Measurements from ENCODE around the gene RANGRF.

The RANGRF gene

DNA sequence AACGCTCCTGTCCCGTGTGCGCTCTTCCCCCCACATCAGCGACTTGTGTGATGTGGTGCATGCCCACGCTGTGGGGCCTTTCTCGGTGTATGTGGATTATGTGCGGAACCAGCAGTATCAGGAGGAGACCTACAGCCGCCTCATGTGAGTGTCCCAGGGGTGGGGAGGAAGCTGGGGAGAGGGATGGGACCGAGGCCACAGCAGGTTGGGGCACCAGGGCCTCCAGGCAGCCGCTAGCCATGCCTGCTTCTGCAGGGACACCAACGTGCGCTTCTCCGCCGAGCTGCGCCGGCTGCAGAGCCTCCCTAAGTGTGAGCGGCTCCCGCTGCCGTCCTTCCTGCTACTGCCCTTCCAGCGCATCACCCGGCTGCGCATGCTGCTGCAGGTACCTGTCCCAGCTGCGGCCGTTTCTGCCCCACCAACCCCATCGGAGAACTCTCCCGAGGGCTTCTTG, 27.3 kb downstream of the RANGRF start:
- TF ChIP-seq, protein P1, sequence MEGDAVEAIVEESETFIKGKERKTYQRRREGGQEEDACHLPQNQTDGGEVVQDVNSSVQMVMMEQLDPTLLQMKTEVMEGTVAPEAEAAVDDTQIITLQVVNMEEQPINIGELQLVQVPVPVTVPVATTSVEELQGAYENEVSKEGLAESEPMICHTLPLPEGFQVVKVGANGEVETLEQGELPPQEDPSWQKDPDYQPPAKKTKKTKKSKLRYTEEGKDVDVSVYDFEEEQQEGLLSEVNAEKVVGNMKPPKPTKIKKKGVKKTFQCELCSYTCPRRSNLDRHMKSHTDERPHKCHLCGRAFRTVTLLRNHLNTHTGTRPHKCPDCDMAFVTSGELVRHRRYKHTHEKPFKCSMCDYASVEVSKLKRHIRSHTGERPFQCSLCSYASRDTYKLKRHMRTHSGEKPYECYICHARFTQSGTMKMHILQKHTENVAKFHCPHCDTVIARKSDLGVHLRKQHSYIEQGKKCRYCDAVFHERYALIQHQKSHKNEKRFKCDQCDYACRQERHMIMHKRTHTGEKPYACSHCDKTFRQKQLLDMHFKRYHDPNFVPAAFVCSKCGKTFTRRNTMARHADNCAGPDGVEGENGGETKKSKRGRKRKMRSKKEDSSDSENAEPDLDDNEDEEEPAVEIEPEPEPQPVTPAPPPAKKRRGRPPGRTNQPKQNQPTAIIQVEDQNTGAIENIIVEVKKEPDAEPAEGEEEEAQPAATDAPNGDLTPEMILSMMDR (conservative IDR thresholded peaks at IDR 0.05), result no peak
- no peak for TF ChIP-seq ZFX (IDR thresholded peaks at IDR 0.05)
- H3K27ac ChIP-seq, result no peak overlapping the region

DNA sequence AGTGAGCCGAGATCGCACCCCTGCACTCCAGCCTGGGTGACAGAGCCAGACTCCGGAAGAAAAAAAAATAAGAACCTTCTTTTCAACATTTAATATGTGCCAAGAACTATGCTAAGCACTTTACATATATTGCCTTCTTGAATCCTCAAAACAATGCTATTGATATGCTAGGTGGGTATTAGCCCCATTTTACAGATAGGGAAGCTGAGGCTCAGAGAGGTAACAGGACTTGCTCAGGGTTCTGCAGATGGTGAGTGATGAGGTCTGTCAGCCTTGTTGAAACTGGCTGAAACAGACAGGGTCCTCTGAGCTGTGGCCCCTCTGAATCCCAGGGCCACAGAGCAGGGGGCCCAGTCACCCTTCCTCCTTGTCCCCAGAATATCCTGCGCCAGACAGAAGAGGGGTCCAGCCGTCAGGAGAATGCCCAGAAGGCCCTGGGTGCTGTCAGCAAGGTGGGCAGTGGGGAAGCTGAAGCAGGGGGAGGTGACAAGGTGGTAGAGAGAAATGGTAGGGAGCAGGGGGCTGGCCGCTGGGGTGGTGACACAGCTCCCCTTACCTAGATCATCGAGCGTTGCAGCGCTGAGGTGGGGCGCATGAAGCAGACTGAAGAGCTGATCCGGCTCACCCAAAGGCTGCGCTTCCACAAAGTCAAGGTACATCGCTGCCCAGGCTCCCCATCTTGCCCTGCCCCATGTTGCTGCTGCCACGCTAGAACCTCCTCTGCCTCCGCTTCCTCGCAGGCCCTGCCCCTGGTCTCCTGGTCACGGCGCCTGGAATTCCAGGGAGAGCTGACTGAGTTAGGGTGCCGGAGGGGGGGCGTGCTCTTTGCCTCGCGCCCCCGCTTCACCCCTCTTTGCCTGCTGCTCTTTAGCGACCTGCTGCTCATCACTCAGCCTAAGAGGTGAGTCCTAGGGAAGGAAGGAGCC, 29.8 kb downstream of the RANGRF start:
- no peak for TF ChIP-seq ZFX (IDR thresholded peaks at IDR 0.05)
- TF ChIP-seq, protein P1 (conservative IDR thresholded peaks at IDR 0.05), result no peak
- H3K27ac ChIP-seq, result no peak overlapping the region

DNA sequence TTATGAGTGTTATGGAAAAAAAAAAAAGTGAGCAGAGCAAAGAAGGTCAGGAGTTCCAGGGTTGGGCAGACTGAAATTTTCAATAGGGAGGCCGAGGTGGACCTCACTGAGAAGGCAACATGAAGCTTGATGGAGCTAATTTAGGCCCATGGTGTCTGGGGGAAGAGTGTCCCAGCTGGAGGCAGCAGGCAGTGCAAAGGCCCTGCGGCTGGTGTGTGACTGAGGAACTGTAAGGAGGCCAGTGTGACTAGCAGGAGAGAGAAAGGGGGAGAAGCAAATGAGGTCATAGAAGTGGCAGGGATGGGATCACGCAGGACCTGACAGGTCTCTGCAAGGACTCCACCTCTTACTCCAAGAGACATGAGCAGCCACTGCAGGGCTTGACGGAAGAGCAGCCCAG, 31.8 kb downstream of the RANGRF start:
- H3K27ac ChIP-seq, result no peak overlapping the region
- TF ChIP-seq, protein P1 (conservative IDR thresholded peaks at IDR 0.05), result no peak
- TF ChIP-seq ZFX (IDR thresholded peaks at IDR 0.05), result no peak

DNA sequence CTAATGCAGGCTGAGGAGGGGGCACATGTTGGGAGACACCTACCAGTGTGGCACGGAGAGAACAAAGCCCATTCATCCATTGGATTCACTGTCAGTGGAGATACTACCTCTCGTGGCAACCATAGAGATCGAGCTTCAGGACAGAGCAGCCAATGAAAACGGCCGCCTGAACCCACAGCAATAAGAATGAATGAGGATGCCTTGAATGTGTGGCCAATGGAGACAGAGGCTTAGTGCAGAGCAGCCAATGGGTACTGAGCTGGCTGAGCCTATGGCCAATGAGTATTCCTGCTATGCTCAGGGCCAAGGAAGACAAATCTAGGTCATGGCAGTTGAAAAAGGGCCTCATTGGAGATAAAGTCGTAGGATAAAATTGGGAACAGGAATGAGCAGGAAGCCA, 32.5 kb downstream of the RANGRF start:
- TF ChIP-seq, protein P1 (conservative IDR thresholded peaks at IDR 0.05), result no peak
- no peak for TF ChIP-seq ZFX (IDR thresholded peaks at IDR 0.05)
- no peak overlapping the region for H3K27ac ChIP-seq

DNA sequence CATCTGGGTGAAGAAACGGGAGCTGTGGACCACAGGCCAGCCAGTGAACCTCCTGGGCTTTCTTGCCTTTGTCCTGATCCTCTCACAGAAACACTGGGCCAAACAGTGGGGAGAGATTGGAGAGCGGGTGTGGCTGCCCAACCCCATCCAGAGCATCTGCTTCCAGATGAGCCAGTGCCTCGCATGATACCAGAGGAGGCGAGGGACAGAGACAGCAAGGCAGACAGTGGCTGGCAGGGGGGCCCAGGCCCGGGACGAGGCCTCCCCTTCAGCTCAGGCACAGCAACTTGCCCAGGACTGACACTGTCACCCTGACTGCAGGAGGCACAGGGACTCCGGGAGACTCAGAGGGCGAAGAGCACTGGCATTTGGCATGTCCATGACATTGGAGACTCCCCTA, 33.6 kb downstream of the RANGRF start:
- peak overlapping the region; percentile 75; the same call in 1 of the 2 replicates for H3K27ac ChIP-seq

DNA sequence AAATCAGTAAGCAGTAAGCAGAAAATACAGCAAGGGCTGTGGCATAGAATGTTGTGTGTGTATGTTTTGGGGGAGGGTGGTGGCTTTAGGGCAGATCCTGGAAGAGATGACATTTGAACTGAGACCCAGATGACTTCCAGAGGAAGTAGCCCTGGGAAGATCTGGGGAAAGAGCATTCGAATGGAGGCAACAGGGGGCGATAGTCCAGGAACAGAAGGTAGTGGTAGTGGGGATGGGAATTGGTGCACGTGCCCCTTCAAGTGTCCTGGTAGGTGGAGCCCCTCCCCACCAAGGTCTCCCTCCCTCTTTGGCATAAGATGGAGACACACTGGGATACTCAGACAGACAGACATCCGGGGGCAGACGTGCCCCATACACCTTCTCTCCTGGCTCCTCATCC, 35.7 kb downstream of the RANGRF start:
- TF ChIP-seq ZFX (IDR thresholded peaks at IDR 0.05), result no peak
- TF ChIP-seq, protein P1 (conservative IDR thresholded peaks at IDR 0.05), result no peak
- H3K27ac ChIP-seq, result peak overlapping the region; percentile 75

More for the DNA sequence above, 33.6 kb downstream of the RANGRF start:
- TF ChIP-seq ZFX (IDR thresholded peaks at IDR 0.05), result no peak
- TF ChIP-seq, protein P1 (conservative IDR thresholded peaks at IDR 0.05), result no peak

DNA sequence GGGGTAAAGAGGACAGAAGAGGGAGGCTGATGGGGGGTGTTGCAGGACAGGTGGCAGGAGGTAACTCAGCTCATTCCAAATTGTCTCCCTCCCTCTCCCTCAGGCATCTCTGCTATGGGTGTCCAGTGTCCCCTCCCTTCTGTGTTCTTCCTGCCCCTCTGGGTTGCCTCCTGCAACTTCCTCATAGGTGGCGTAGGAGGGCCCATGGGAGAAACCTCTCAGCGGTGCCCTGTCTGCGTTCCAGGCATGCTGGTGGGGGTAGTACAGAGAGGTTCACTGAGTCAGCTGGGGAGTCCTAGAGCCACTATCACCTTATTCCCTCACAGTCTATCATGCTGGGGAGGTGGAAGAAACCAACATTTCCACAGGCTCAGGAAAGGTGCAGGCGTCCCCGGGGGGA, 36.5 kb downstream of the RANGRF start:
- TF ChIP-seq, protein P1 (conservative IDR thresholded peaks at IDR 0.05), result no peak
- TF ChIP-seq ZFX (IDR thresholded peaks at IDR 0.05), result no peak
- H3K27ac ChIP-seq, result peak overlapping the region; percentile 75
